GM12878 (cell line): ENCODE data around the gene DDC.

ENCODE experiments used
- BHLHE40 ChIP-seq, 2 experiments: fragments of 450-650 bp in 1 of 2; IDR thresholded peaks; 2 replicates each; pipeline ENCODE4 v1.6.1; 2011 to 2017; ENCODE audit warnings: low read depth in 2 of 2, borderline replicate concordance in 1 of 2, improper control_type of control experiment in 1 of 2, low read length in 1 of 2, mild to moderate bottlenecking in 1 of 2
- CBFB ChIP-seq: IDR thresholded peaks from 2 replicates; pipeline ENCODE4 v1.6.1; 2016; ENCODE audit warnings: antibody characterized with exemption, low read depth
- CBX5 ChIP-seq: sonication (generic); IDR thresholded peaks from 2 replicates; pipeline ENCODE4 v1.6.1; 2016; ENCODE audit warnings: low read depth, moderate library complexity, mild to moderate bottlenecking, inconsistent platforms
- EGR1 ChIP-seq, 2 experiments: IDR thresholded peaks; 1 replicate in 1 of 2; 2 replicates in 1 of 2; pipeline ENCODE4 v1.6.1; 2011 to 2012; ENCODE audit warnings: low read depth in 2 of 2, low read length in 2 of 2, borderline replicate concordance in 1 of 2, mild to moderate bottlenecking in 1 of 2, moderate library complexity in 1 of 2
- GABPA ChIP-seq: IDR thresholded peaks from 2 replicates; pipeline ENCODE4 v1.6.1; 2014; ENCODE audit warnings: antibody characterized with exemption, low read depth, mild to moderate bottlenecking, inconsistent platforms
- KDM1A ChIP-seq: fragments of 200-600 bp; sonication (generic); IDR thresholded peaks from 2 replicates; pipeline ENCODE4 v1.6.1; 2016; ENCODE audit warnings: borderline replicate concordance
- SIN3A ChIP-seq: IDR thresholded peaks from 2 replicates; pipeline ENCODE4 v1.6.1; 2012; ENCODE audit warnings: low read depth, low read length, improper control_type of control experiment
- SPI1 ChIP-seq: IDR thresholded peaks from 2 replicates; pipeline ENCODE4 v1.6.1; 2011; ENCODE audit warnings: low read depth, mild to moderate bottlenecking, low read length, moderate library complexity, borderline replicate concordance; ENCODE audit not compliant: insufficient read depth
- SUZ12 ChIP-seq: fragments of 200-600 bp; sonication (generic); IDR thresholded peaks from one replicate; pipeline ENCODE4 v1.6.1; 2018; ENCODE audit warnings: antibody characterized with exemption, mild to moderate bottlenecking; ENCODE audit not compliant: unreplicated experiment
- TCF12 ChIP-seq: IDR thresholded peaks from 2 replicates; pipeline ENCODE4 v1.6.1; 2011; ENCODE audit warnings: low read depth, mild to moderate bottlenecking, low read length
- ZNF274 ChIP-seq: IDR thresholded peaks from one replicate; pipeline ENCODE4 v1.8.0; 2011; ENCODE audit not compliant: insufficient read length, insufficient read depth
- TF ChIP-seq, protein P1 (sequence below): fragments of 450-650 bp; formaldehyde crosslinking; IDR thresholded peaks from 2 replicates; pipeline ENCODE4 v1.5.0; 2022; ENCODE audit warnings: mild to moderate bottlenecking, missing genetic modification characterization
- TF ChIP-seq, protein P2 (sequence below), 3 experiments: IDR thresholded peaks in 2 of 3; conservative IDR thresholded peaks in 1 of 3; 2 replicates each; pipeline ENCODE4 v1.5.1; 2011; ENCODE audit warnings: low read depth in 3 of 3, low read length in 3 of 3, mild to moderate bottlenecking in 3 of 3, control low read depth in 2 of 3, moderate library complexity in 2 of 3, inconsistent platforms in 1 of 3, mixed read lengths in 1 of 3; ENCODE audit not compliant: control insufficient read depth in 2 of 3, insufficient read depth in 1 of 3; ENCODE audit errors: extremely low read depth in 1 of 3

DNA sequence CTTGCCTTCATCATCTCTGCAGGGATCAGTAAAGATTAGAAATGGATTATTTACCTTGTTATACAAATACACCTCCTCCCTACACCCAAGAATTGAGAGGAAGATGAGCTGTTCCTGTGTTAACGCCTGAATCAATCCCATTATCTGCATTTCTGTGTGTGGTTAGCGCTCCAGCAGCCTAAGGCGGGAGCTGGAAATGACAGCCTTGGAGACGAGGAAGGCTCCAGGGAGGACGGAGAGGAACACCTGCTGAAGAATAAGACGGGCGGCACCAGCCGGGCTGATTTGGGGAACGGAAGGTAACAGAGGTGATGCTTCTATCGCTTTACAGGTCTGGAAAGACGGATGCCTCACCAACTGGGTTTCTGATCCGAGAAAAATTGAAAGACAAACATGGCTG, 34.2 kb upstream of the DDC start:
- TF ChIP-seq EGR1 (IDR thresholded peaks at IDR 0.05; ENCODE audit: borderline replicate concordance in 1 of 2, low read depth in 2 of 2, low read length in 2 of 2) (no peak), CBFB (no peak), GABPA (no peak), BHLHE40 (IDR thresholded peaks at IDR 0.05; ENCODE audit: borderline replicate concordance in 1 of 2, low read depth in 2 of 2, low read length in 1 of 2) (no peak), KDM1A (no peak), SPI1 (no peak), TCF12 (no peak), SIN3A (no peak), SUZ12 (no peak), CBX5 (no peak), ZNF274 (no peak)
- TF ChIP-seq, protein P1, sequence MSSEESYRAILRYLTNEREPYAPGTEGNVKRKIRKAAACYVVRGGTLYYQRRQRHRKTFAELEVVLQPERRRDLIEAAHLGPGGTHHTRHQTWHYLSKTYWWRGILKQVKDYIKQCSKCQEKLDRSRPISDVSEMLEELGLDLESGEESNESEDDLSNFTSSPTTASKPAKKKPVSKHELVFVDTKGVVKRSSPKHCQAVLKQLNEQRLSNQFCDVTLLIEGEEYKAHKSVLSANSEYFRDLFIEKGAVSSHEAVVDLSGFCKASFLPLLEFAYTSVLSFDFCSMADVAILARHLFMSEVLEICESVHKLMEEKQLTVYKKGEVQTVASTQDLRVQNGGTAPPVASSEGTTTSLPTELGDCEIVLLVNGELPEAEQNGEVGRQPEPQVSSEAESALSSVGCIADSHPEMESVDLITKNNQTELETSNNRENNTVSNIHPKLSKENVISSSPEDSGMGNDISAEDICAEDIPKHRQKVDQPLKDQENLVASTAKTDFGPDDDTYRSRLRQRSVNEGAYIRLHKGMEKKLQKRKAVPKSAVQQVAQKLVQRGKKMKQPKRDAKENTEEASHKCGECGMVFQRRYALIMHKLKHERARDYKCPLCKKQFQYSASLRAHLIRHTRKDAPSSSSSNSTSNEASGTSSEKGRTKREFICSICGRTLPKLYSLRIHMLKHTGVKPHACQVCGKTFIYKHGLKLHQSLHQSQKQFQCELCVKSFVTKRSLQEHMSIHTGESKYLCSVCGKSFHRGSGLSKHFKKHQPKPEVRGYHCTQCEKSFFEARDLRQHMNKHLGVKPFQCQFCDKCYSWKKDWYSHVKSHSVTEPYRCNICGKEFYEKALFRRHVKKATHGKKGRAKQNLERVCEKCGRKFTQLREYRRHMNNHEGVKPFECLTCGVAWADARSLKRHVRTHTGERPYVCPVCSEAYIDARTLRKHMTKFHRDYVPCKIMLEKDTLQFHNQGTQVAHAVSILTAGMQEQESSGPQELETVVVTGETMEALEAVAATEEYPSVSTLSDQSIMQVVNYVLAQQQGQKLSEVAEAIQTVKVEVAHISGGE (CRISPR knock-in tag) = no peak
- TF ChIP-seq, protein P2, sequence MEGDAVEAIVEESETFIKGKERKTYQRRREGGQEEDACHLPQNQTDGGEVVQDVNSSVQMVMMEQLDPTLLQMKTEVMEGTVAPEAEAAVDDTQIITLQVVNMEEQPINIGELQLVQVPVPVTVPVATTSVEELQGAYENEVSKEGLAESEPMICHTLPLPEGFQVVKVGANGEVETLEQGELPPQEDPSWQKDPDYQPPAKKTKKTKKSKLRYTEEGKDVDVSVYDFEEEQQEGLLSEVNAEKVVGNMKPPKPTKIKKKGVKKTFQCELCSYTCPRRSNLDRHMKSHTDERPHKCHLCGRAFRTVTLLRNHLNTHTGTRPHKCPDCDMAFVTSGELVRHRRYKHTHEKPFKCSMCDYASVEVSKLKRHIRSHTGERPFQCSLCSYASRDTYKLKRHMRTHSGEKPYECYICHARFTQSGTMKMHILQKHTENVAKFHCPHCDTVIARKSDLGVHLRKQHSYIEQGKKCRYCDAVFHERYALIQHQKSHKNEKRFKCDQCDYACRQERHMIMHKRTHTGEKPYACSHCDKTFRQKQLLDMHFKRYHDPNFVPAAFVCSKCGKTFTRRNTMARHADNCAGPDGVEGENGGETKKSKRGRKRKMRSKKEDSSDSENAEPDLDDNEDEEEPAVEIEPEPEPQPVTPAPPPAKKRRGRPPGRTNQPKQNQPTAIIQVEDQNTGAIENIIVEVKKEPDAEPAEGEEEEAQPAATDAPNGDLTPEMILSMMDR (IDR thresholded peaks at IDR 0.05 in 2 of 3, conservative IDR thresholded peaks at IDR 0.05 in 1 of 3; ENCODE audit: control insufficient read depth in 2 of 3, extremely low read depth in 1 of 3, insufficient read depth in 1 of 3, low read depth in 3 of 3, low read length in 3 of 3) = no peak
